A549 (cell line): ENCODE measurements around the gene SECISBP2L. TPM values are rescaled to one million over a fixed set of nuclear protein-coding genes. Genes with fewer than 3 reads are reported as not detected.

ENCODE experiments used
- ATAC-seq, 2 experiments: fragments of 200-7000 bp in 1 of 2; fragments of >200 bp in 1 of 2; cut with Nextera tagmentation in 1 of 2; cut with Tn5 transposase in 1 of 2; 3 replicates each; pipeline versions ENCODE4 v1.8.0 to v1.9.1; 2018 to 2020; ENCODE audit warnings: mild to moderate bottlenecking in 1 of 2, moderate library complexity in 1 of 2
- CTCF ChIA-PET: fragments of 300-600 bp; sonication (Branson Sonifier 250); formaldehyde crosslinking; extraction: SDS; loops from one replicate; lab custom pipeline; 2021; ENCODE audit warnings: antibody characterized with exemption, inconsistent platforms; lab: Yijun Ruan, JAX
- POLR2A ChIA-PET: fragments of 350-600 bp; formaldehyde crosslinking; extraction: SDS; loops from one replicate; lab custom pipeline; 2021; ENCODE audit warnings: antibody characterized with exemption, inconsistent platforms; lab: Yijun Ruan, JAX
- DNase-seq, 2 experiments: peaks; one replicate each; pipeline versions ENCODE4 v3.0.0 to v3.0.0-alpha.2; 2011 to 2016; ENCODE audit warnings: low read depth in 1 of 2, low spot score in 1 of 2
- FAIRE-seq: peaks from 2 replicates; lab custom pipeline; 2011; peaks lifted over from hg19 to GRCh38; lab: Jason Lieb, UNC
- H3K27ac ChIP-seq, 2 experiments: fragments of >200 bp; sonication (Bioruptor Twin); formaldehyde crosslinking; 3 replicates each; pipeline ENCODE4 v1.5.1; 2016 to 2017
- H3K4me1 ChIP-seq: fragments of >200 bp; sonication (Bioruptor Twin); formaldehyde crosslinking; 3 replicates; pipeline ENCODE4 v1.6.1; 2016
- H3K4me2 ChIP-seq: fragments of >200 bp; sonication (Bioruptor Twin); formaldehyde crosslinking; 3 replicates; pipeline ENCODE4 v1.6.1; 2016
- H3K4me3 ChIP-seq: fragments of >200 bp; sonication (Bioruptor Twin); formaldehyde crosslinking; 3 replicates; pipeline ENCODE4 v1.5.1; 2016
- H3K9me3 ChIP-seq: fragments of >200 bp; sonication (Bioruptor Twin); formaldehyde crosslinking; 3 replicates; pipeline ENCODE4 v1.6.1; 2016
- ATOH8 ChIP-seq: fragments of 250-450 bp; sonication (Bioruptor Pico); IDR thresholded peaks from 2 replicates; pipeline ENCODE4 v1.5.0; 2020; ENCODE audit warnings: low read depth, mild to moderate bottlenecking, moderate library complexity
- CEBPB ChIP-seq, 2 experiments: fragments of >200 bp in 1 of 2; sonication (Bioruptor Twin) in 1 of 2; formaldehyde crosslinking in 1 of 2; IDR thresholded peaks; 2 replicates each; pipeline ENCODE4 v1.6.1; 2012 to 2016
- CHD4 ChIP-seq: fragments of 200-600 bp; sonication (generic); IDR thresholded peaks from 2 replicates; pipeline ENCODE4 v1.6.1; 2016; ENCODE audit warnings: antibody characterized with exemption, mild to moderate bottlenecking, borderline replicate concordance
- CTCF ChIP-seq: fragments of >200 bp; sonication (Bioruptor Twin); formaldehyde crosslinking; IDR thresholded peaks from 3 replicates; pipeline ENCODE4 v1.5.1; 2016
- EHF ChIP-seq: fragments of 250-450 bp; sonication (Bioruptor Pico); IDR thresholded peaks from 2 replicates; pipeline ENCODE4 v1.5.0; 2020; ENCODE audit warnings: mild to moderate bottlenecking
- FOXS1 ChIP-seq: fragments of 250-450 bp; sonication (Bioruptor Pico); IDR thresholded peaks from 2 replicates; pipeline ENCODE4 v1.5.0; 2020; ENCODE audit warnings: mild to moderate bottlenecking, moderate library complexity
- HES2 ChIP-seq: fragments of >200 bp; sonication (Bioruptor Twin); formaldehyde crosslinking; IDR thresholded peaks from 2 replicates; pipeline ENCODE4 v1.6.1; 2016
- HOXB13 ChIP-seq: fragments of 250-450 bp; sonication (Bioruptor Pico); IDR thresholded peaks from 2 replicates; pipeline ENCODE4 v1.5.0; 2020; ENCODE audit warnings: low read depth, mild to moderate bottlenecking, moderate library complexity
- MAFK ChIP-seq: fragments of 450-650 bp; IDR thresholded peaks from 2 replicates; pipeline ENCODE4 v1.6.1; 2014; ENCODE audit not compliant: partially characterized antibody
- PBX3 ChIP-seq: IDR thresholded peaks from 2 replicates; pipeline ENCODE4 v1.6.1; 2012
- PHF8 ChIP-seq: fragments of 200-600 bp; sonication (generic); IDR thresholded peaks from 2 replicates; pipeline ENCODE4 v1.6.1; 2016; ENCODE audit warnings: low read depth, mild to moderate bottlenecking, antibody characterized with exemption, moderate library complexity, borderline replicate concordance
- POLR2A ChIP-seq: IDR thresholded peaks from 2 replicates; pipeline ENCODE4 v1.6.1; 2012; ENCODE audit warnings: mild to moderate bottlenecking, low read length
- POLR2AphosphoS2 ChIP-seq: conservative IDR thresholded peaks from 2 replicates; pipeline ENCODE4 v1.6.1; 2012; ENCODE audit warnings: low read length, improper control_type of control experiment, inconsistent platforms
- RAD21 ChIP-seq, 2 experiments: fragments of >200 bp in 1 of 2; sonication (Bioruptor Twin) in 1 of 2; formaldehyde crosslinking in 1 of 2; IDR thresholded peaks in 1 of 2; conservative IDR thresholded peaks in 1 of 2; 2 replicates in 1 of 2; 3 replicates in 1 of 2; pipeline ENCODE4 v1.6.1; 2012 to 2018; ENCODE audit warnings: inconsistent platforms in 1 of 2
- RNF2 ChIP-seq: fragments of 200-600 bp; sonication (generic); IDR thresholded peaks from 2 replicates; pipeline ENCODE4 v1.6.1; 2016; ENCODE audit warnings: low read depth, mild to moderate bottlenecking, antibody characterized with exemption, moderate library complexity, borderline replicate concordance
- SREBF2 ChIP-seq: fragments of 450-650 bp; IDR thresholded peaks from 2 replicates; pipeline ENCODE4 v1.6.1; 2014; ENCODE audit warnings: mild to moderate bottlenecking, moderate library complexity
- USF2 ChIP-seq: fragments of 450-650 bp; IDR thresholded peaks from 2 replicates; pipeline ENCODE4 v1.6.1; 2014; ENCODE audit warnings: antibody characterized with exemption
- WGBS: methylation state at CpG from one replicate; pipeline ENCODE4 v1.1.6; 2017; ENCODE audit errors: missing lambda C conversion rate; 5-methylcytosine and 5-hydroxymethylcytosine counted together
- polyA plus RNA-seq, 4 experiments: library from polyadenylated mRNA; depleted of rRNA in 3 of 4; stranded (reverse); fragments of >200 nt; fragmentation: RNase III in 1 of 4; extraction: RNeasy Plus Mini Kit Qiagen cat#74134 plus additional on column Dnase treatment in 1 of 4; gene quantifications; 2 replicates in 3 of 4; 3 replicates in 1 of 4; pipeline ENCODE4 v1.2.3, GENCODE V29; 2011 to 2017
- TF ChIP-seq, protein P1 (sequence below): fragments of 200-600 bp; sonication (generic); IDR thresholded peaks from 2 replicates; pipeline ENCODE4 v1.6.1; 2016; ENCODE audit warnings: antibody characterized with exemption, mild to moderate bottlenecking, moderate library complexity
- TF ChIP-seq, protein P2 (sequence below): fragments of >200 bp; sonication (Bioruptor Twin); formaldehyde crosslinking; IDR thresholded peaks from 3 replicates; pipeline ENCODE4 v1.6.1; 2016

The SECISBP2L gene
- polyA plus RNA-seq, 2 of the 4 experiments (the other 2 are of a cell fraction), result 7.5 to 15.0 TPM

GRCh38 chr15:48962662-48963523 is 83.4 kb downstream of the SECISBP2L start:
- WGBS, result 35% methylated on average over 22 of the region's 54 CpGs
- Histone ChIP-seq H3K4me2 (peak overlapping the region; percentile 92), H3K4me3 (peak overlapping the region; percentile 52), H3K27ac (peak overlapping the region; percentile 49 to 75; a peak in 5 of 6 replicates), H3K4me1 (no peaks in the 10 kb centered on the region), H3K9me3 (no peaks in the 10 kb centered on the region)
- TF ChIP-seq, protein P1, sequence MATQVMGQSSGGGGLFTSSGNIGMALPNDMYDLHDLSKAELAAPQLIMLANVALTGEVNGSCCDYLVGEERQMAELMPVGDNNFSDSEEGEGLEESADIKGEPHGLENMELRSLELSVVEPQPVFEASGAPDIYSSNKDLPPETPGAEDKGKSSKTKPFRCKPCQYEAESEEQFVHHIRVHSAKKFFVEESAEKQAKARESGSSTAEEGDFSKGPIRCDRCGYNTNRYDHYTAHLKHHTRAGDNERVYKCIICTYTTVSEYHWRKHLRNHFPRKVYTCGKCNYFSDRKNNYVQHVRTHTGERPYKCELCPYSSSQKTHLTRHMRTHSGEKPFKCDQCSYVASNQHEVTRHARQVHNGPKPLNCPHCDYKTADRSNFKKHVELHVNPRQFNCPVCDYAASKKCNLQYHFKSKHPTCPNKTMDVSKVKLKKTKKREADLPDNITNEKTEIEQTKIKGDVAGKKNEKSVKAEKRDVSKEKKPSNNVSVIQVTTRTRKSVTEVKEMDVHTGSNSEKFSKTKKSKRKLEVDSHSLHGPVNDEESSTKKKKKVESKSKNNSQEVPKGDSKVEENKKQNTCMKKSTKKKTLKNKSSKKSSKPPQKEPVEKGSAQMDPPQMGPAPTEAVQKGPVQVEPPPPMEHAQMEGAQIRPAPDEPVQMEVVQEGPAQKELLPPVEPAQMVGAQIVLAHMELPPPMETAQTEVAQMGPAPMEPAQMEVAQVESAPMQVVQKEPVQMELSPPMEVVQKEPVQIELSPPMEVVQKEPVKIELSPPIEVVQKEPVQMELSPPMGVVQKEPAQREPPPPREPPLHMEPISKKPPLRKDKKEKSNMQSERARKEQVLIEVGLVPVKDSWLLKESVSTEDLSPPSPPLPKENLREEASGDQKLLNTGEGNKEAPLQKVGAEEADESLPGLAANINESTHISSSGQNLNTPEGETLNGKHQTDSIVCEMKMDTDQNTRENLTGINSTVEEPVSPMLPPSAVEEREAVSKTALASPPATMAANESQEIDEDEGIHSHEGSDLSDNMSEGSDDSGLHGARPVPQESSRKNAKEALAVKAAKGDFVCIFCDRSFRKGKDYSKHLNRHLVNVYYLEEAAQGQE, result no peak
- TF ChIP-seq FOXS1 (CRISPR knock-in tag) (no peak), POLR2A (no peak), CTCF (no peak), PBX3 (no peak), RNF2 (no peak), MAFK (no peak), CEBPB (IDR thresholded peaks at IDR 0.05) (no peak), EHF (CRISPR knock-in tag) (no peak), ATOH8 (no peak), CHD4 (no peak), POLR2AphosphoS2 (no peak), RAD21 (conservative IDR thresholded peaks at IDR 0.05 in 1 of 2, IDR thresholded peaks at IDR 0.05 in 1 of 2) (no peak), USF2 (no peak), PHF8 (no peak), SREBF2 (no peak), HOXB13 (CRISPR knock-in tag) (no peak), HES2 (no peak)
- TF ChIP-seq, protein P2, sequence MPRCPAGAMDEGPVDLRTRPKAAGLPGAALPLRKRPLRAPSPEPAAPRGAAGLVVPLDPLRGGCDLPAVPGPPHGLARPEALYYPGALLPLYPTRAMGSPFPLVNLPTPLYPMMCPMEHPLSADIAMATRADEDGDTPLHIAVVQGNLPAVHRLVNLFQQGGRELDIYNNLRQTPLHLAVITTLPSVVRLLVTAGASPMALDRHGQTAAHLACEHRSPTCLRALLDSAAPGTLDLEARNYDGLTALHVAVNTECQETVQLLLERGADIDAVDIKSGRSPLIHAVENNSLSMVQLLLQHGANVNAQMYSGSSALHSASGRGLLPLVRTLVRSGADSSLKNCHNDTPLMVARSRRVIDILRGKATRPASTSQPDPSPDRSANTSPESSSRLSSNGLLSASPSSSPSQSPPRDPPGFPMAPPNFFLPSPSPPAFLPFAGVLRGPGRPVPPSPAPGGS, result no peak
- ATAC-seq (peak; percentile 66 to 71), FAIRE-seq (no peak), DNase-seq (no peak)
- ChIA-PET POLR2A (interaction anchor here (1.5 to 2.4 kb wide), 2 partner anchors 13 to 85 kb away, joined by 9 to 16 read pairs; partner anchors contain the start of gene EID1), CTCF (interaction anchor here (0.9 to 6.8 kb wide), 8 partner anchors 15 to 601 kb away, joined by 3 to 144 read pairs (median 4); no protein-coding TSS in a partner anchor)
